GM12878 (cell line): ENCODE data around the gene UMAD1. TPM values are rescaled to one million over a fixed set of nuclear protein-coding genes. Genes with fewer than 3 reads are reported as not detected.

ENCODE experiments used
- ATAC-seq: fragments of 200-7000 bp; cut with Tn5 transposase; 3 replicates; pipeline ENCODE4 v1.9.1; 2020; ENCODE audit warnings: mild to moderate bottlenecking, moderate library complexity
- BruUV-seq: library from RNA; stranded (reverse); fragments of 400-500 nt; replicated peaks from 2 replicates; lab custom pipeline; 2021; lab: Mats Ljungman, UMichigan
- CTCF ChIA-PET: fragments of 300-600 bp; sonication (Branson Sonifier 250); formaldehyde crosslinking; extraction: SDS; loops from one replicate; lab custom pipeline; 2021; ENCODE audit warnings: inconsistent platforms; lab: Yijun Ruan, JAX
- POLR2A ChIA-PET: fragments of 350-600 bp; formaldehyde crosslinking; extraction: SDS; loops from one replicate; lab custom pipeline; 2021; ENCODE audit warnings: inconsistent platforms; lab: Charles Lee
- RAD21 ChIA-PET: fragments of 300-600 bp; sonication (Branson Sonifier 250); formaldehyde crosslinking; loops from one replicate; lab custom pipeline; 2023; ENCODE audit warnings: antibody characterized with exemption; ENCODE audit not compliant: unreplicated experiment; lab: Charles Lee
- SMC1A ChIA-PET: fragments of 300-600 bp; sonication (Branson Sonifier 250); formaldehyde crosslinking; loops from one replicate; lab custom pipeline; 2023; ENCODE audit not compliant: unreplicated experiment, uncharacterized antibody; lab: Charles Lee
- DNase-seq: peaks from one replicate; pipeline ENCODE4 v3.0.0-alpha.2; 2011; ENCODE audit warnings: low read depth, low spot score
- FAIRE-seq: peaks from 3 replicates; lab custom pipeline; 2011; peaks lifted over from hg19 to GRCh38; lab: Jason Lieb, UNC
- H2AFZ ChIP-seq: 2 replicates; pipeline ENCODE4 v1.6.0; 2011; ENCODE audit warnings: low read depth, low read length, control low read depth; ENCODE audit not compliant: control insufficient read depth
- H3K27ac ChIP-seq: 2 replicates; pipeline ENCODE4 v1.5.1; 2011; ENCODE audit warnings: control low read depth; ENCODE audit not compliant: control insufficient read depth, insufficient read depth
- H3K27me3 ChIP-seq, 2 experiments: replicated peaks in 1 of 2; 2 replicates each; pipeline versions ENCODE4 v1.6.0 to v1.6.1; 2011; ENCODE audit warnings: low read length in 1 of 2; ENCODE audit not compliant: control insufficient read depth in 2 of 2, insufficient read depth in 2 of 2
- H3K36me3 ChIP-seq, 2 experiments: 2 replicates each; pipeline ENCODE4 v1.5.1; 2011; ENCODE audit warnings: low read length in 1 of 2; ENCODE audit not compliant: control insufficient read depth in 2 of 2, insufficient read depth in 2 of 2
- H3K4me1 ChIP-seq: 2 replicates; pipeline ENCODE4 v1.6.1; 2011; ENCODE audit warnings: mild to moderate bottlenecking, low read length, moderate library complexity, mixed read lengths; ENCODE audit not compliant: control insufficient read depth, insufficient read depth
- H3K4me2 ChIP-seq: 2 replicates; pipeline ENCODE4 v1.6.0; 2011; ENCODE audit warnings: control low read depth; ENCODE audit not compliant: control insufficient read depth, insufficient read depth
- H3K4me3 ChIP-seq: fragments of 200-600 bp; sonication (generic); 2 replicates; pipeline ENCODE4 v1.5.1; 2016
- H3K79me2 ChIP-seq: 2 replicates; pipeline ENCODE4 v1.6.0; 2011; ENCODE audit warnings: low read length; ENCODE audit not compliant: control insufficient read depth, insufficient read depth
- H3K9ac ChIP-seq: 2 replicates; pipeline ENCODE4 v1.8.0; 2011; ENCODE audit warnings: low read length, control low read depth, mixed read lengths; ENCODE audit not compliant: control insufficient read depth, insufficient read depth
- H3K9me3 ChIP-seq: replicated peaks from 3 replicates; pipeline ENCODE4 v1.5.1; 2011; ENCODE audit warnings: mild to moderate bottlenecking, low read length; ENCODE audit not compliant: control insufficient read depth, insufficient read depth
- H4K20me1 ChIP-seq: 2 replicates; pipeline ENCODE4 v1.6.0; 2011; ENCODE audit not compliant: control insufficient read depth, insufficient read depth
- CHD1 ChIP-seq: IDR thresholded peaks from 2 replicates; pipeline ENCODE4 v1.6.1; 2012; ENCODE audit warnings: low read depth, low read length, improper control_type of control experiment
- GATAD2B ChIP-seq: fragments of 450-650 bp; conservative IDR thresholded peaks from 2 replicates; pipeline ENCODE4 v1.6.1; 2017; ENCODE audit warnings: low read depth, mild to moderate bottlenecking, moderate library complexity
- IKZF1 ChIP-seq: fragments of 450-650 bp; conservative IDR thresholded peaks from 2 replicates; pipeline ENCODE4 v1.6.1; 2017; ENCODE audit warnings: antibody characterized with exemption, mild to moderate bottlenecking
- MEF2A ChIP-seq: IDR thresholded peaks from 2 replicates; pipeline ENCODE4 v1.6.1; 2011; ENCODE audit warnings: low read depth, mild to moderate bottlenecking, low read length, moderate library complexity; ENCODE audit not compliant: insufficient read depth
- NFYB ChIP-seq: IDR thresholded peaks from 2 replicates; pipeline ENCODE4 v1.6.1; 2011; ENCODE audit warnings: low read depth, mild to moderate bottlenecking, low read length, improper control_type of control experiment, moderate library complexity; ENCODE audit not compliant: insufficient read depth
- RBBP5 ChIP-seq: fragments of 200-600 bp; sonication (generic); conservative IDR thresholded peaks from 2 replicates; pipeline ENCODE4 v1.6.1; 2016
- RCOR1 ChIP-seq: conservative IDR thresholded peaks from 2 replicates; pipeline ENCODE4 v1.6.1; 2012; ENCODE audit warnings: low read depth, low read length, improper control_type of control experiment
- RFX5 ChIP-seq: IDR thresholded peaks from 2 replicates; pipeline ENCODE4 v1.6.1; 2011; ENCODE audit warnings: low read depth, low read length, improper control_type of control experiment
- SMC3 ChIP-seq: IDR thresholded peaks from 2 replicates; pipeline ENCODE4 v1.6.1; 2011; ENCODE audit warnings: low read length, improper control_type of control experiment, borderline replicate concordance
- ZBED1 ChIP-seq: IDR thresholded peaks from 2 replicates; pipeline ENCODE4 v1.6.1; 2016; ENCODE audit warnings: borderline replicate concordance
- ZBTB11 ChIP-seq: fragments of 450-650 bp; formaldehyde crosslinking; IDR thresholded peaks from 2 replicates; pipeline ENCODE4 v1.5.0; 2022; ENCODE audit warnings: mild to moderate bottlenecking, missing genetic modification characterization
- ZBTB40 ChIP-seq: fragments of 450-650 bp; IDR thresholded peaks from 2 replicates; pipeline ENCODE4 v1.6.1; 2016; ENCODE audit warnings: mild to moderate bottlenecking, moderate library complexity, borderline replicate concordance
- WGBS: methylation state at CpG from one replicate; pipeline ENCODE4 v1.1.6; 2016; ENCODE audit warnings: low lambda C conversion rate; ENCODE audit not compliant: insufficient replicate concordance, insufficient coverage; ENCODE audit errors: missing lambda C conversion rate; 5-methylcytosine and 5-hydroxymethylcytosine counted together
- in situ Hi-C: fragments of 300-500 bp; cut with MboI; formaldehyde crosslinking; loops from 9 replicates; pipeline ENCODE4 v1.14.3; 2018; ENCODE audit warnings: mixed read lengths
- intact Hi-C: fragments of 100-400 bp; cut with micrococcal nuclease; formaldehyde crosslinking; loops from one replicate; pipeline ENCODE4 v1.14.2; 2022; ENCODE audit not compliant: unreplicated experiment
- polyA plus RNA-seq, 11 experiments: library from polyadenylated mRNA; depleted of rRNA in 4 of 11; unstranded in 6 of 11; stranded (reverse) in 5 of 11; fragments of >200 nt; fragmentation: Nextera tagmentation in 4 of 11; fragmentation: Illumina TruSeq in 1 of 11; extraction: Ambion mirVana in 4 of 11; extraction: Trizol in 1 of 11; gene quantifications; 1 replicate in 1 of 11; 2 replicates in 10 of 11; pipeline versions ENCODE4 v1.2.1 to v1.2.3, GENCODE V29; 2011 to 2016; ENCODE audit warnings: inconsistent platforms in 2 of 11, missing spikeins in 2 of 11, low read depth in 1 of 11
- total RNA-seq, 4 experiments: library from RNA; depleted of rRNA in 3 of 4; stranded (reverse); fragments of >200 nt in 3 of 4; fragmentation: Illumina TruSeq in 1 of 4; extraction: Trizol in 1 of 4; gene quantifications; 2 replicates each; pipeline versions ENCODE4 v1.2.1 to v1.2.3, GENCODE V29; 2013 to 2021
- TF ChIP-seq, protein P1 (sequence below): fragments of 450-650 bp; IDR thresholded peaks from 2 replicates; pipeline ENCODE4 v1.6.1; 2017; ENCODE audit warnings: low read depth, mild to moderate bottlenecking, moderate library complexity
- TF ChIP-seq, protein P2 (sequence below): IDR thresholded peaks from 2 replicates; pipeline ENCODE4 v1.6.1; 2012; ENCODE audit warnings: low read depth, low read length, improper control_type of control experiment

Gene UMAD1
- total and polyA plus RNA-seq, 10 of the 15 experiments (the other 5 are each of a cell fraction or from before 2014, with no cell fraction given) = 6.0 to 28.6 (median 9.3) TPM

DNA sequence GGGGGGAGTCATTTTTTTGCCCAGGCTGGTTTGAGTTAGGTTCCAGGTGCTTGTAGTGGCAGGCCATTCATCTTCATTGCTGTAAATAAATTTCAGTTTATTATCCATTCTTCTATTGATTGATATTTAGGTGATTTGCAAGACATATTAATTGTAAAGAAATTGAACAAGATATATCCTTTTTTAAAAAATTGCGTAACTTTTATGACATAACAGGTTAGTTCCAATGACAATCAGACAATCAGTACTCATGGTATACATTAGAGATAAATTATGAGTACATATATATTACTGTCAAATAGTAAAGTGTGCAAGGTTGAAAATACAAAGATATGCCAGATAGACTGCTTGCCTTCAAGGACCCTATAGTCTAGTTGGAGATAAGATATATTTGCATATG lies 235.9 kb downstream of the UMAD1 start:
- no peak overlapping the region for H2AFZ ChIP-seq
- no TSS peak for BruUV-seq
- ChIA-PET CTCF (no interaction called here), POLR2A (no interaction called here), RAD21 (no interaction called here)
- H3K9ac ChIP-seq = no peak overlapping the region
- TF ChIP-seq ZBED1 (no peak), SMC3 (no peak), NFYB (no peak), IKZF1 (no peak), CHD1 (no peak), MEF2A (no peak), RCOR1 (no peak), ZBTB11 (CRISPR knock-in tag) (no peak), GATAD2B (no peak), RFX5 (no peak), ZBTB40 (no peak), RBBP5 (no peak)
- TF ChIP-seq, protein P1, sequence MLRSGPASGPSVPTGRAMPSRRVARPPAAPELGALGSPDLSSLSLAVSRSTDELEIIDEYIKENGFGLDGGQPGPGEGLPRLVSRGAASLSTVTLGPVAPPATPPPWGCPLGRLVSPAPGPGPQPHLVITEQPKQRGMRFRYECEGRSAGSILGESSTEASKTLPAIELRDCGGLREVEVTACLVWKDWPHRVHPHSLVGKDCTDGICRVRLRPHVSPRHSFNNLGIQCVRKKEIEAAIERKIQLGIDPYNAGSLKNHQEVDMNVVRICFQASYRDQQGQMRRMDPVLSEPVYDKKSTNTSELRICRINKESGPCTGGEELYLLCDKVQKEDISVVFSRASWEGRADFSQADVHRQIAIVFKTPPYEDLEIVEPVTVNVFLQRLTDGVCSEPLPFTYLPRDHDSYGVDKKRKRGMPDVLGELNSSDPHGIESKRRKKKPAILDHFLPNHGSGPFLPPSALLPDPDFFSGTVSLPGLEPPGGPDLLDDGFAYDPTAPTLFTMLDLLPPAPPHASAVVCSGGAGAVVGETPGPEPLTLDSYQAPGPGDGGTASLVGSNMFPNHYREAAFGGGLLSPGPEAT = no peak
- TF ChIP-seq, protein P2, sequence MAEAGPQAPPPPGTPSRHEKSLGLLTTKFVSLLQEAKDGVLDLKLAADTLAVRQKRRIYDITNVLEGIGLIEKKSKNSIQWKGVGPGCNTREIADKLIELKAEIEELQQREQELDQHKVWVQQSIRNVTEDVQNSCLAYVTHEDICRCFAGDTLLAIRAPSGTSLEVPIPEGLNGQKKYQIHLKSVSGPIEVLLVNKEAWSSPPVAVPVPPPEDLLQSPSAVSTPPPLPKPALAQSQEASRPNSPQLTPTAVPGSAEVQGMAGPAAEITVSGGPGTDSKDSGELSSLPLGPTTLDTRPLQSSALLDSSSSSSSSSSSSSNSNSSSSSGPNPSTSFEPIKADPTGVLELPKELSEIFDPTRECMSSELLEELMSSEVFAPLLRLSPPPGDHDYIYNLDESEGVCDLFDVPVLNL = no peak
- TF ChIP-seq, all 136 proteins: peak for 0
- 96% methylated on average over 1 of the region's 1 CpG for WGBS
- no peaks in the 10 kb centered on the region for H3K4me1 ChIP-seq
- H3K79me2 ChIP-seq = no peaks in the 10 kb centered on the region
- H3K36me3 ChIP-seq = no peaks in the 10 kb centered on the region
- no peaks in the 10 kb centered on the region for H4K20me1 ChIP-seq
- no peak overlapping the region for H3K4me3 ChIP-seq
- SMC1A ChIA-PET = interaction anchor here (1.4 kb wide), 1 partner anchor 194 kb away, joined by 5 read pairs; no protein-coding TSS in a partner anchor
- H3K27me3 ChIP-seq = no peaks in the 10 kb centered on the region
- ATAC-seq (no peak), FAIRE-seq (no peak), DNase-seq (no peak)
- no peak overlapping the region for H3K27ac ChIP-seq
- in situ Hi-C loops = no loop called here
- H3K4me2 ChIP-seq = no peak overlapping the region
- intact Hi-C loops = no loop called here
- H3K9me3 ChIP-seq = no peaks in the 10 kb centered on the region
